ENCODE measurements around the gene ZNF333.

DNA sequence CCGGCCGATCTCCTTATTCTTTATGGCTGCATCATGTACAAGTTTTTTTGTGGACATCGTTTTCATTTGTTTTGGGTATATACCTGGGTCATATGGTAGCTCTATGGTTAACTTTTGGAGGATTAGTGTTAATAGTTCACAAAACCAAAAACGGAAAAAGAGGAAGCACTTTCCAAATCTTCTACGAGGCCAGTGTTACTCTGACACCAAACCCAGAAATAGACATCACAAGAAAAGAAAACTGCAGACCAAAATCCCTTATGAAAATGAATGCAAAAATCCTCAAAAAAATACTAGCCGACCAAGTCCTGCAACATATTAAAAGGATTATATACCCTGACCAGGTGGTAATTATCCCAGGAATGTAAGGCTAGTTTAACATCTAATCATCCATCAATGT is 58.8 kb downstream of the ZNF333 start:
- TF ChIP-seq, protein P1, sequence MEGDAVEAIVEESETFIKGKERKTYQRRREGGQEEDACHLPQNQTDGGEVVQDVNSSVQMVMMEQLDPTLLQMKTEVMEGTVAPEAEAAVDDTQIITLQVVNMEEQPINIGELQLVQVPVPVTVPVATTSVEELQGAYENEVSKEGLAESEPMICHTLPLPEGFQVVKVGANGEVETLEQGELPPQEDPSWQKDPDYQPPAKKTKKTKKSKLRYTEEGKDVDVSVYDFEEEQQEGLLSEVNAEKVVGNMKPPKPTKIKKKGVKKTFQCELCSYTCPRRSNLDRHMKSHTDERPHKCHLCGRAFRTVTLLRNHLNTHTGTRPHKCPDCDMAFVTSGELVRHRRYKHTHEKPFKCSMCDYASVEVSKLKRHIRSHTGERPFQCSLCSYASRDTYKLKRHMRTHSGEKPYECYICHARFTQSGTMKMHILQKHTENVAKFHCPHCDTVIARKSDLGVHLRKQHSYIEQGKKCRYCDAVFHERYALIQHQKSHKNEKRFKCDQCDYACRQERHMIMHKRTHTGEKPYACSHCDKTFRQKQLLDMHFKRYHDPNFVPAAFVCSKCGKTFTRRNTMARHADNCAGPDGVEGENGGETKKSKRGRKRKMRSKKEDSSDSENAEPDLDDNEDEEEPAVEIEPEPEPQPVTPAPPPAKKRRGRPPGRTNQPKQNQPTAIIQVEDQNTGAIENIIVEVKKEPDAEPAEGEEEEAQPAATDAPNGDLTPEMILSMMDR (IDR thresholded peaks at IDR 0.05): no peak
- no peak for TF ChIP-seq EZH2phosphoT487 (IDR thresholded peaks at IDR 0.05)
